ENCODE data around the gene NTMT2.

DNA sequence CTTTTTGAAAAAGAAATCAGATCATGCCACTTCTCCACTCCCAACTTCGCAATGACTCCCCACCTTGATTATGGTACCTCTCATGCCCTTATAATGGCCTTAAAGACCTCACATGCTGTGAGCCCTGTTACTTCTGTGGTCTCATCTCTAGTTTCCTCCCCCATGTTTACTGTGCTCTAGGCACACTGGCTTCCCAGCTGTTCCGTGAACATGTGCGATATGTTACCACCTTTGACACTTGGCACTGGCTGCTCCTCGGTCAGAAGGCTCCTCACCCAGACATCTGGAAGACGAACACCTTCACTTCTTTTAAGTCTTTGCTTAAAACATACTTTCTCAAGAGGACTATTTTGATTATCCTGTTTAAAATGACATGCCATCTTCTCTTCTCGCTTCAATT lies 14.3 kb upstream of the NTMT2 start:
- TF ChIP-seq BRCA1 (IDR thresholded peaks at IDR 0.05; ENCODE audit: low read depth, low read length) (no peak), NRF1 (IDR thresholded peaks at IDR 0.05; ENCODE audit: low read depth, low read length) (no peak), CHD1 (IDR thresholded peaks at IDR 0.05; ENCODE audit: low read depth, low read length) (no peak), POLR2A (IDR thresholded peaks at IDR 0.05; ENCODE audit: control extremely low read depth in 1 of 2, low read depth in 2 of 2, low read length in 2 of 2) (no peak), BCL11A (IDR thresholded peaks at IDR 0.05; ENCODE audit: low read depth in 2 of 2, low read length in 2 of 2) (no peak), SP2 (IDR thresholded peaks at IDR 0.05; ENCODE audit: low read length) (no peak), SIRT6 (IDR thresholded peaks at IDR 0.05; ENCODE audit: low read length) (no peak), JUN (IDR thresholded peaks at IDR 0.05; ENCODE audit: low read depth, low read length) (no peak)
- TF ChIP-seq, protein P1, sequence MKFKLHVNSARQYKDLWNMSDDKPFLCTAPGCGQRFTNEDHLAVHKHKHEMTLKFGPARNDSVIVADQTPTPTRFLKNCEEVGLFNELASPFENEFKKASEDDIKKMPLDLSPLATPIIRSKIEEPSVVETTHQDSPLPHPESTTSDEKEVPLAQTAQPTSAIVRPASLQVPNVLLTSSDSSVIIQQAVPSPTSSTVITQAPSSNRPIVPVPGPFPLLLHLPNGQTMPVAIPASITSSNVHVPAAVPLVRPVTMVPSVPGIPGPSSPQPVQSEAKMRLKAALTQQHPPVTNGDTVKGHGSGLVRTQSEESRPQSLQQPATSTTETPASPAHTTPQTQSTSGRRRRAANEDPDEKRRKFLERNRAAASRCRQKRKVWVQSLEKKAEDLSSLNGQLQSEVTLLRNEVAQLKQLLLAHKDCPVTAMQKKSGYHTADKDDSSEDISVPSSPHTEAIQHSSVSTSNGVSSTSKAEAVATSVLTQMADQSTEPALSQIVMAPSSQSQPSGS (IDR thresholded peaks at IDR 0.05; ENCODE audit: low read length): no peak
- TF ChIP-seq, protein P2, sequence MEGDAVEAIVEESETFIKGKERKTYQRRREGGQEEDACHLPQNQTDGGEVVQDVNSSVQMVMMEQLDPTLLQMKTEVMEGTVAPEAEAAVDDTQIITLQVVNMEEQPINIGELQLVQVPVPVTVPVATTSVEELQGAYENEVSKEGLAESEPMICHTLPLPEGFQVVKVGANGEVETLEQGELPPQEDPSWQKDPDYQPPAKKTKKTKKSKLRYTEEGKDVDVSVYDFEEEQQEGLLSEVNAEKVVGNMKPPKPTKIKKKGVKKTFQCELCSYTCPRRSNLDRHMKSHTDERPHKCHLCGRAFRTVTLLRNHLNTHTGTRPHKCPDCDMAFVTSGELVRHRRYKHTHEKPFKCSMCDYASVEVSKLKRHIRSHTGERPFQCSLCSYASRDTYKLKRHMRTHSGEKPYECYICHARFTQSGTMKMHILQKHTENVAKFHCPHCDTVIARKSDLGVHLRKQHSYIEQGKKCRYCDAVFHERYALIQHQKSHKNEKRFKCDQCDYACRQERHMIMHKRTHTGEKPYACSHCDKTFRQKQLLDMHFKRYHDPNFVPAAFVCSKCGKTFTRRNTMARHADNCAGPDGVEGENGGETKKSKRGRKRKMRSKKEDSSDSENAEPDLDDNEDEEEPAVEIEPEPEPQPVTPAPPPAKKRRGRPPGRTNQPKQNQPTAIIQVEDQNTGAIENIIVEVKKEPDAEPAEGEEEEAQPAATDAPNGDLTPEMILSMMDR (IDR thresholded peaks at IDR 0.05; ENCODE audit: control extremely low read depth in 1 of 3, insufficient read depth in 1 of 3, low read depth in 1 of 3, low read length in 3 of 3): no peak
- TF ChIP-seq, protein P3, sequence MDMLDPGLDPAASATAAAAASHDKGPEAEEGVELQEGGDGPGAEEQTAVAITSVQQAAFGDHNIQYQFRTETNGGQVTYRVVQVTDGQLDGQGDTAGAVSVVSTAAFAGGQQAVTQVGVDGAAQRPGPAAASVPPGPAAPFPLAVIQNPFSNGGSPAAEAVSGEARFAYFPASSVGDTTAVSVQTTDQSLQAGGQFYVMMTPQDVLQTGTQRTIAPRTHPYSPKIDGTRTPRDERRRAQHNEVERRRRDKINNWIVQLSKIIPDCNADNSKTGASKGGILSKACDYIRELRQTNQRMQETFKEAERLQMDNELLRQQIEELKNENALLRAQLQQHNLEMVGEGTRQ (IDR thresholded peaks at IDR 0.05; ENCODE audit: low read length): no peak
- TF ChIP-seq, protein P4, sequence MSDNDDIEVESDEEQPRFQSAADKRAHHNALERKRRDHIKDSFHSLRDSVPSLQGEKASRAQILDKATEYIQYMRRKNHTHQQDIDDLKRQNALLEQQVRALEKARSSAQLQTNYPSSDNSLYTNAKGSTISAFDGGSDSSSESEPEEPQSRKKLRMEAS (IDR thresholded peaks at IDR 0.05): no peak
